ENCODE data around the gene UBALD1.

Gene UBALD1

GRCh38 chr16:4613636-4614570 lies 785 bp downstream of the UBALD1 start:
- no peaks in the 10 kb centered on the region for H3K36me3 ChIP-seq (ENCODE audit: insufficient read depth, low read length)
- H3K27ac ChIP-seq (ENCODE audit: low read depth, low read length), result peak overlapping the region; percentile 65; the same call in 1 of the 2 replicates
- H2AFZ ChIP-seq (ENCODE audit: low read length, unreplicated experiment), result peak overlapping the region; percentile 76
- peaks cover 36% of the 10 kb centered on the region for H3K79me2 ChIP-seq (ENCODE audit: control insufficient read depth, insufficient read depth, low read length, unreplicated experiment)
- no peaks in the 10 kb centered on the region for H3K27me3 ChIP-seq (ENCODE audit: insufficient read depth, low read length)
- peak overlapping the region; percentile 95 for H3K4me3 ChIP-seq (ENCODE audit: low read depth, low read length)
- peaks cover 32% of the 10 kb centered on the region for H3K4me1 ChIP-seq (ENCODE audit: control insufficient read depth, insufficient read depth, low read length, unreplicated experiment)

GRCh38 chr16:4612977-4613635 lies 1.6 kb downstream of the UBALD1 start:
- Histone ChIP-seq H2AFZ (ENCODE audit: low read length, unreplicated experiment) (no peak overlapping the region), H3K4me3 (ENCODE audit: low read depth, low read length) (peak overlapping the region; percentile 95), H3K36me3 (ENCODE audit: insufficient read depth, low read length) (no peaks in the 10 kb centered on the region), H3K27ac (ENCODE audit: low read depth, low read length) (0 out of 2 replicates have a peak overlapping the region, but pooled peaks have one; percentile 1), H3K4me1 (ENCODE audit: control insufficient read depth, insufficient read depth, low read length, unreplicated experiment) (peaks cover 32% of the 10 kb centered on the region), H3K27me3 (ENCODE audit: insufficient read depth, low read length) (no peaks in the 10 kb centered on the region), H3K79me2 (ENCODE audit: control insufficient read depth, insufficient read depth, low read length, unreplicated experiment) (peaks cover 36% of the 10 kb centered on the region)

- Histone ChIP-seq H3K4me3 (ENCODE audit: low read depth, low read length) (peak overlapping the region; percentile 95), H3K4me1 (ENCODE audit: control insufficient read depth, insufficient read depth, low read length, unreplicated experiment) (peaks cover 32% of the 10 kb centered on the region), H3K27me3 (ENCODE audit: insufficient read depth, low read length) (no peaks in the 10 kb centered on the region), H3K79me2 (ENCODE audit: control insufficient read depth, insufficient read depth, low read length, unreplicated experiment) (peaks cover 36% of the 10 kb centered on the region), H2AFZ (ENCODE audit: low read length, unreplicated experiment) (no peak overlapping the region), H3K27ac (ENCODE audit: low read depth, low read length) (no peak overlapping the region), H3K36me3 (ENCODE audit: insufficient read depth, low read length) (no peaks in the 10 kb centered on the region)
Measured at GRCh38 chr16:4612474-4612931, 2.2 kb downstream of the UBALD1 start.

GRCh38 chr16:4611337-4612021 lies 3.2 kb downstream of the UBALD1 start:
- H3K4me1 ChIP-seq (ENCODE audit: control insufficient read depth, insufficient read depth, low read length, unreplicated experiment), result peaks cover 32% of the 10 kb centered on the region
- peaks cover 36% of the 10 kb centered on the region for H3K79me2 ChIP-seq (ENCODE audit: control insufficient read depth, insufficient read depth, low read length, unreplicated experiment)
- no peak overlapping the region for H3K4me3 ChIP-seq (ENCODE audit: low read depth, low read length)
- H3K27me3 ChIP-seq (ENCODE audit: insufficient read depth, low read length), result no peaks in the 10 kb centered on the region
- H3K27ac ChIP-seq (ENCODE audit: low read depth, low read length), result no peak overlapping the region
- no peak overlapping the region for H2AFZ ChIP-seq (ENCODE audit: low read length, unreplicated experiment)
- H3K36me3 ChIP-seq (ENCODE audit: insufficient read depth, low read length), result no peaks in the 10 kb centered on the region

GRCh38 chr16:4610011-4611005 lies 4.4 kb downstream of the UBALD1 start:
- Histone ChIP-seq H3K27ac (ENCODE audit: low read depth, low read length) (no peak overlapping the region), H3K36me3 (ENCODE audit: insufficient read depth, low read length) (no peaks in the 10 kb centered on the region), H3K4me1 (ENCODE audit: control insufficient read depth, insufficient read depth, low read length, unreplicated experiment) (peaks cover 27% of the 10 kb centered on the region), H3K79me2 (ENCODE audit: control insufficient read depth, insufficient read depth, low read length, unreplicated experiment) (peaks cover 36% of the 10 kb centered on the region), H2AFZ (ENCODE audit: low read length, unreplicated experiment) (no peak overlapping the region), H3K4me3 (ENCODE audit: low read depth, low read length) (no peak overlapping the region), H3K27me3 (ENCODE audit: insufficient read depth, low read length) (no peaks in the 10 kb centered on the region)

GRCh38 chr16:4609200-4610010 lies 5.3 kb downstream of the UBALD1 start:
- Histone ChIP-seq H3K4me1 (ENCODE audit: control insufficient read depth, insufficient read depth, low read length, unreplicated experiment) (peaks cover 23% of the 10 kb centered on the region), H3K79me2 (ENCODE audit: control insufficient read depth, insufficient read depth, low read length, unreplicated experiment) (peaks cover 36% of the 10 kb centered on the region)

GRCh38 chr16:4608704-4608980 lies 6.0 kb downstream of the UBALD1 start:
- Histone ChIP-seq H3K27ac (ENCODE audit: low read depth, low read length) (no peak overlapping the region), H3K36me3 (ENCODE audit: insufficient read depth, low read length) (no peaks in the 10 kb centered on the region), H3K27me3 (ENCODE audit: insufficient read depth, low read length) (no peaks in the 10 kb centered on the region), H3K4me1 (ENCODE audit: control insufficient read depth, insufficient read depth, low read length, unreplicated experiment) (peaks cover 23% of the 10 kb centered on the region), H3K79me2 (ENCODE audit: control insufficient read depth, insufficient read depth, low read length, unreplicated experiment) (peaks cover 29% of the 10 kb centered on the region), H2AFZ (ENCODE audit: low read length, unreplicated experiment) (no peak overlapping the region), H3K4me3 (ENCODE audit: low read depth, low read length) (no peak overlapping the region)

More at GRCh38 chr16:4609200-4610010, 5.3 kb downstream of the UBALD1 start:
- no peaks in the 10 kb centered on the region for H3K36me3 ChIP-seq (ENCODE audit: insufficient read depth, low read length)
- no peak overlapping the region for H2AFZ ChIP-seq (ENCODE audit: low read length, unreplicated experiment)
- H3K27me3 ChIP-seq (ENCODE audit: insufficient read depth, low read length), result no peaks in the 10 kb centered on the region
- H3K27ac ChIP-seq (ENCODE audit: low read depth, low read length), result no peak overlapping the region
- no peak overlapping the region for H3K4me3 ChIP-seq (ENCODE audit: low read depth, low read length)

- Histone ChIP-seq H3K36me3 (ENCODE audit: insufficient read depth, low read length) (no peaks in the 10 kb centered on the region), H3K27me3 (ENCODE audit: insufficient read depth, low read length) (no peaks in the 10 kb centered on the region), H2AFZ (ENCODE audit: low read length, unreplicated experiment) (no peak overlapping the region), H3K79me2 (ENCODE audit: control insufficient read depth, insufficient read depth, low read length, unreplicated experiment) (peaks cover 24% of the 10 kb centered on the region), H3K4me1 (ENCODE audit: control insufficient read depth, insufficient read depth, low read length, unreplicated experiment) (peaks cover 18% of the 10 kb centered on the region), H3K27ac (ENCODE audit: low read depth, low read length) (no peak overlapping the region), H3K4me3 (ENCODE audit: low read depth, low read length) (no peak overlapping the region)
Measured at GRCh38 chr16:4607841-4608703, 6.6 kb downstream of the UBALD1 start.

GRCh38 chr16:4606354-4606753 lies 8.3 kb downstream of the UBALD1 start:
- Histone ChIP-seq H2AFZ (ENCODE audit: low read length, unreplicated experiment) (no peak overlapping the region), H3K4me1 (ENCODE audit: control insufficient read depth, insufficient read depth, low read length, unreplicated experiment) (peaks cover 6% of the 10 kb centered on the region)

More at GRCh38 chr16:4606354-4606753, 8.3 kb downstream of the UBALD1 start:
- no peaks in the 10 kb centered on the region for H3K27me3 ChIP-seq (ENCODE audit: insufficient read depth, low read length)
- H3K4me3 ChIP-seq (ENCODE audit: low read depth, low read length), result no peak overlapping the region
- peaks cover 11% of the 10 kb centered on the region for H3K79me2 ChIP-seq (ENCODE audit: control insufficient read depth, insufficient read depth, low read length, unreplicated experiment)
- no peaks in the 10 kb centered on the region for H3K36me3 ChIP-seq (ENCODE audit: insufficient read depth, low read length)
- no peak overlapping the region for H3K27ac ChIP-seq (ENCODE audit: low read depth, low read length)
